Uterus (tissue), 2 donors: ENCODE measurements around the gene SIRT6.

Experiments used
- POLR2A ChIP-seq, 2 donors: fragments of 450-650 bp; IDR thresholded peaks; one replicate each; pipeline ENCODE4 v1.6.1; 2016; ENCODE audit warnings: antibody characterized with exemption in 2 of 2, mild to moderate bottlenecking in 1 of 2, moderate library complexity in 1 of 2
- TF ChIP-seq, protein P1 (sequence below), 4 experiments: fragments of 200-600 bp in 2 of 4; fragments of 450-650 bp in 2 of 4; sonication (generic) in 2 of 4; IDR thresholded peaks; one replicate each; pipeline ENCODE4 v1.5.1; 2016 to 2019; ENCODE audit warnings: antibody characterized with exemption in 4 of 4, mild to moderate bottlenecking in 2 of 4, moderate library complexity in 1 of 4

DNA sequence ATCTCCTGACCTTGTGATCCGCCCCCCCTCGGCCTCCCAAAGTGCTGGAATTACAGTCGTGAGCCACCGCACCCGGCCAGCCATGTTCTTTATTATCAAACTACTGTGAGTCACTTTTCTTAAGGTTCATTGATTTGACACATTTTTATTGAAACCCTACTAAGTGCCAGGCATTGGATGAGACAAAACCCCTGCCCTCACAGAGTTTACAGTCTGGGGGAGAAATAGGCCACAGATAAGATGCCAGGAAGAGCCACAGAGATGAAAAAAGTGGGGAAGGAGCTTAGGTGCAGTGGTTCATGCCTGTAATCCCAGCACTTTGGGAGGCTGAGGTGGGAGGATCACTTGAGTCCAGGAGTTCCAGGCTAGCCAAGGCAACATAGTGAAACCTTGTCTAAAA is 43.9 kb downstream of the SIRT6 start:
- no peak for TF ChIP-seq POLR2A (IDR thresholded peaks at IDR 0.05)
- TF ChIP-seq, protein P1, sequence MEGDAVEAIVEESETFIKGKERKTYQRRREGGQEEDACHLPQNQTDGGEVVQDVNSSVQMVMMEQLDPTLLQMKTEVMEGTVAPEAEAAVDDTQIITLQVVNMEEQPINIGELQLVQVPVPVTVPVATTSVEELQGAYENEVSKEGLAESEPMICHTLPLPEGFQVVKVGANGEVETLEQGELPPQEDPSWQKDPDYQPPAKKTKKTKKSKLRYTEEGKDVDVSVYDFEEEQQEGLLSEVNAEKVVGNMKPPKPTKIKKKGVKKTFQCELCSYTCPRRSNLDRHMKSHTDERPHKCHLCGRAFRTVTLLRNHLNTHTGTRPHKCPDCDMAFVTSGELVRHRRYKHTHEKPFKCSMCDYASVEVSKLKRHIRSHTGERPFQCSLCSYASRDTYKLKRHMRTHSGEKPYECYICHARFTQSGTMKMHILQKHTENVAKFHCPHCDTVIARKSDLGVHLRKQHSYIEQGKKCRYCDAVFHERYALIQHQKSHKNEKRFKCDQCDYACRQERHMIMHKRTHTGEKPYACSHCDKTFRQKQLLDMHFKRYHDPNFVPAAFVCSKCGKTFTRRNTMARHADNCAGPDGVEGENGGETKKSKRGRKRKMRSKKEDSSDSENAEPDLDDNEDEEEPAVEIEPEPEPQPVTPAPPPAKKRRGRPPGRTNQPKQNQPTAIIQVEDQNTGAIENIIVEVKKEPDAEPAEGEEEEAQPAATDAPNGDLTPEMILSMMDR (IDR thresholded peaks at IDR 0.05), result no peak
